GM12865 (cell line): ENCODE data around the gene CHAMP1.
A peak's percentile ranks its signal among the peaks of the same experiment; 100 is the strongest.

Experiments
- DNase-seq: peaks from one replicate; pipeline ENCODE4 v3.0.0; 2010; ENCODE audit warnings: low read depth
- H3K4me3 ChIP-seq: 2 replicates; pipeline ENCODE4 v1.5.1; 2011; ENCODE audit warnings: mild to moderate bottlenecking, low read depth, low read length, control low read depth
- TF ChIP-seq, protein P1 (sequence below): IDR thresholded peaks from 2 replicates; pipeline ENCODE4 v1.5.1; 2011; ENCODE audit warnings: low read length, control low read depth, low read depth, inconsistent platforms; ENCODE audit not compliant: insufficient read depth; ENCODE audit errors: missing control alignments

The CHAMP1 gene

DNA sequence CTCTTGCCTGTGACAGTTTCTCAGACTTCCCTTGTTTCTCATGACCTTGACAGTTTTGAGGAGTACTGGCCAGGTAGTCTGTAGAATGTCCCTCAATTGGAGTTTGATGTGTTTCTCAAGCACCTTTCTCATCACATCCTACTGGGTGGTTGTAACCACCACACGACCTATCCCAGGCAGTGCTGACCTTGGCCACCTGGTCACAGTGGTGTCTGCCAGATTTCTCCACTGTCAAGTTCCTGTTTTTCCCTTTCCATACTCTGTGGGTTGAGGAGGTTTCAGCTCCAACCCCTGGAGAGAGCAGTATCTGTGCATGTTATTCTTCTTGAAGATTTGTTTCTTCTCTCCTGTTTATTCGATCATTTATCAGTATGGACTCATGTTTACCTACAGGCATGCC lies 41.3 kb upstream of the CHAMP1 start:
- TF ChIP-seq, protein P1, sequence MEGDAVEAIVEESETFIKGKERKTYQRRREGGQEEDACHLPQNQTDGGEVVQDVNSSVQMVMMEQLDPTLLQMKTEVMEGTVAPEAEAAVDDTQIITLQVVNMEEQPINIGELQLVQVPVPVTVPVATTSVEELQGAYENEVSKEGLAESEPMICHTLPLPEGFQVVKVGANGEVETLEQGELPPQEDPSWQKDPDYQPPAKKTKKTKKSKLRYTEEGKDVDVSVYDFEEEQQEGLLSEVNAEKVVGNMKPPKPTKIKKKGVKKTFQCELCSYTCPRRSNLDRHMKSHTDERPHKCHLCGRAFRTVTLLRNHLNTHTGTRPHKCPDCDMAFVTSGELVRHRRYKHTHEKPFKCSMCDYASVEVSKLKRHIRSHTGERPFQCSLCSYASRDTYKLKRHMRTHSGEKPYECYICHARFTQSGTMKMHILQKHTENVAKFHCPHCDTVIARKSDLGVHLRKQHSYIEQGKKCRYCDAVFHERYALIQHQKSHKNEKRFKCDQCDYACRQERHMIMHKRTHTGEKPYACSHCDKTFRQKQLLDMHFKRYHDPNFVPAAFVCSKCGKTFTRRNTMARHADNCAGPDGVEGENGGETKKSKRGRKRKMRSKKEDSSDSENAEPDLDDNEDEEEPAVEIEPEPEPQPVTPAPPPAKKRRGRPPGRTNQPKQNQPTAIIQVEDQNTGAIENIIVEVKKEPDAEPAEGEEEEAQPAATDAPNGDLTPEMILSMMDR = no peak
- DNase-seq = no peak
- H3K4me3 ChIP-seq = no peak overlapping the region

DNA sequence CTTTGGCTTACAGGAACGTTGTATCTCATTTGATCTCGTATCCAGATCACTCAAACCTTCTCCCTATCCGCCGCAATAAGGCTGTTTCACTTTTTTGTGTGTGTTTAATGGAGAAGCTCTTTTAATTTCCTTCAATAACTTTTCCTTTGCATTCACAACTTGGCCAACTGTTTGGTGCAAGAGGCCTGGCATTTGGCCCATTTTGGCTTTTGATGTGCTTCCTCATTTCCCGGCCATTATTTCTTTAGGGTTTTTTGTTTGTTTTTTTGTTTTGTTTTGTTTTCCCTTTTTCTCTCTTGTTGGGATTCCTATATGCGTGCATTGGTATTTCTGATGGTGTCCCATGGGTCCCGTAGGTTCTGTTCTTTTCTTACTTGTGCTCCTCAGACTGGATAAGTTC lies 39.0 kb upstream of the CHAMP1 start:
- no peak overlapping the region for H3K4me3 ChIP-seq
- no peak for DNase-seq
- TF ChIP-seq, protein P1 = no peak

DNA sequence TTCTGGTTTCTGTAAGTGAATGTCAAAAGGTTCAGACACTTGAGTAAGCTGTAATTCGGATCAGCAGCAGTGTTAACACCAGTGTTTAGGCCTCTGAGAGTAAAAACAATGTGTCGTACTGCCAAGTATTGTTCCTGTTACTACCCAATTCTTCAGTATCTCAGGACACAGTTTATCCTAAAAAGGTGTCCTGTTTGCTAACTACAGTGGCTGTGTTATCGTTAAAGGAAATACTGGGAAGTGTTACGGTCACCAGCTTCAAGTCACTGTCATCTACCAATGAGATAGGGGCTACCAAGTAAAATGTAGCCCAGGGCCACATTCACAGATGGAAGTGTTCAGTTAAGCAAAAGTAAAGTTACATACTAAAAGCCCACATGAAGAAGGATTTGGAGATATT lies 35.2 kb upstream of the CHAMP1 start:
- TF ChIP-seq, protein P1 = no peak

DNA sequence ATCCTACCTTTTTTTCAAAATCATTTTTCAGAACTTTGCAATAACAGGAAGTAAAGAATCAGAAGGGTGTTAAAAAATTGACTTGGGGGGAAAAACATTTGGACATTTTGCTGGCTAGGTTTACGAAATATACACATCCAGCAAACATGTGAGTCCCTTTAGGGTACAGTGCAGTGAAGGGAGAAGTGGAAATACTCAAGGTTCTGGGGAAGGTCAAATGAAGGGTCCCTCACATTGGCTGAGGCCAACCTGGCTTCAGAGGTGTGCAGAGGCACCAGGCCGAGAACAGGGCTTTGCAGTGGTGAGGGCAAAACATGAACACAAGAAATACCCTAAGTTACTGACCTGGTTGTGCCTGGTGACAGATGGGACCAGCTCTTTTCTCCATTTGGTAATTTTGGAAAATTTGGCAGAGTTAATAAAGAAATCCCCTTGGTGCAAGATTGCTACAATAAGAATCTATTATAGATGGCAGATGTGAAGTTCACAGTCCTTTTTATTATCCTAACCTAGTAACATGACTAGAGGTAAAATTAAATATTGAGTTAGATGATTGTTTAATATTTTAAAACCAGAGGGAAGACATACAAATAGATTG lies 34.4 kb upstream of the CHAMP1 start:
- peak overlapping the region; percentile 87 for H3K4me3 ChIP-seq
- DNase-seq = no peak
- TF ChIP-seq, protein P1 = no peak

More for the DNA sequence above, 35.2 kb upstream of the CHAMP1 start:
- no peak for DNase-seq
- H3K4me3 ChIP-seq = no peak overlapping the region

DNA sequence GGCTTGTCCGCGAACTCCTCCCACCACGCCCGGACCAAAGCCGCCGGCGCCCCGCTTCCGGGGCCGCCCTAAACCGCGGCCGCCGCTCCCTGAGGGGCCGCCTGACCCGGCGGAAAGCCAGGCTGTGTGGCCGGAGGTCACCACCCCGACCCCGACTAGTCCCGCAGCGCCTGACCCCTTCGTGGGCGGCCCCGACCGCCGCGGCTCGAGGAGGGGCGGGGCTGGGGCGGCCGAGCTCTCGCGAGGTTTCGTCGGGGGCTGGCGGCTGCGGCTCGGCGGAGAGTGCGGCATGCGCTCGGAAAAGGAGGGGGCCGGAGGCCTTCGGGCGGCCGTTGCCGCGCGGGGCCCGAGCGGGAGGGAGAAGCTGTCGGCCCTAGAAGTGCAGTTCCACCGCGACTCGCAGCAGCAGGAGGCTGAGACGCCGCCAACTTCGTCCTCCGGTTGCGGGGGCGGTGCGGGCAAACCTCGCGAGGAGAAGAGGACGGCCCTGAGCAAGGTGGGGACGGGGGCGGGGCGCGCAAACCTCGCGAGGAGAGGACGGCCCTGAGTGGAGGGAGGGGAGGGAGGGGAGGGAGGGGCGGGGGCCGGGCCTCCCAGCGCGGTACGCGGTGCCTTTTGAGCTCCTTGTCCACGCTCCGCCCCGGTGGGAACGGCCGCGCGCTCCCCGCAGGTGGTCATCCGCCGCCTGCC lies 32.8 kb upstream of the CHAMP1 start, which contains the start of gene UPF3A:
Gene UPF3A, plus strand, starts transcription at position 251 of the 690 bp plus-strand sequence. Its CDS starts 39 bp downstream, at position 290.
- DNase-seq = peak; percentile 97
- peak within 1 kb of the TSS; percentile 88 for H3K4me3 ChIP-seq
- TF ChIP-seq, protein P1 = no peak

DNA sequence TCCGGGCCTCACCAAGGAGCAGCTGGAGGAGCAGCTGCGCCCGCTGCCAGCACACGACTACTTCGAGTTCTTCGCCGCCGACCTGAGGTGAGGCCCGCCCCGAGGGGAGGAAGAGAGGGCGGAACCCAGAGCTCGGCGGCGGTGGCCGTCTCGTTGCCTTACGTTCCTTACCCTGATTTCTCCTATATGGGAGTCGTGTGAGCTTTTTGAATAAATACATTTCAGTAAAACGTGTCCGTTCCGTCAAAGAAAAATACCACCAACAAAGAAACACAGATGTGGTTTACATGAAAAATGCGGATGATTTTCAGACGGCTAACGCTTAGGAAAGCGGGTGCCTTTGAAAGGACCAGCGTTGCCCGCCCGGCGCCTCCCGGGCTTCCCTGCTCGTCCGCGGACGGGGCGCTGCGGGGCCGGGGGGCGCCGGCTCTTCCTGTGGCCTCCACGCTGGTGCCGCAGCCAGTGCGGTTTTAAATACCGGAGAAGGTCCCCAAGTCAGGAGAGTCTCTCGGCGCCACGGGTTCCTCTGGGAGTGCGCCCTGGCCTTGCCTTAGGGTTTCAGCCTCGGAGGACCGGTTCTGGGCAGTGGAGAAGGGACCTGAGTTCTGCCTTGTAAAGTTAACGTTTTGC lies 32.1 kb upstream of the CHAMP1 start:
- TF ChIP-seq, protein P1 = no peak
- peak; percentile 84 for DNase-seq
- H3K4me3 ChIP-seq = peak overlapping the region; percentile 88

DNA sequence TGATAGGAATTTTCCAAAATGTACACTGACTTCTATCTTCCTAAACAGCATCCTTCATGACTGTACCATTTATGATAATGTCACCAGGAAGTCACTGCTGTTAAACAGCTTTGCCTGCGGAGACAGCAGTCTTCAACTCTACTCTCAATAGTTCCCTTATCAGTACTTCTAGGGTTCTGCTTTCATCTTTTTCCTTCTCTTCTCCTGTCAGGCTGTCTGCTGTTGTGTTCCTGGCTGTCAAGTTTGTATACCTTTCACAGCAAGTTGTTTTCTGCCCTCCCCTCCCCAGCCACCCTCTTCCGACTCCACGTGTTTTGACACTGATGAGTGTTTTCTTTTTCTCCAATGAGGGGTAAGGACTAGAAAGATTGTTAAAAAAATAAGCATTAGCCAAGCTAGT lies 30.7 kb upstream of the CHAMP1 start:
- TF ChIP-seq, protein P1 = no peak
- no peak overlapping the region for H3K4me3 ChIP-seq
- DNase-seq = no peak
